Loucy (cell line): ENCODE data around the gene DYRK3.
A peak's percentile ranks its signal among the peaks of the same experiment; 100 is the strongest.

Experiments used
- H2AFZ ChIP-seq: fragments of 200-600 bp; sonication (generic); 2 replicates; pipeline ENCODE4 v1.6.0; 2016; ENCODE audit warnings: antibody characterized with exemption, mild to moderate bottlenecking, low read length, moderate library complexity
- H3F3A ChIP-seq: fragments of 200-600 bp; 2 replicates; pipeline ENCODE4 v1.6.0; 2016; ENCODE audit warnings: antibody characterized with exemption, low read depth, mild to moderate bottlenecking
- H3K27me3 ChIP-seq: fragments of 200-600 bp; sonication (generic); 2 replicates; pipeline ENCODE4 v1.6.1; 2014; ENCODE audit warnings: low read length, mild to moderate bottlenecking; ENCODE audit not compliant: insufficient read depth, poor library complexity, severe bottlenecking
- H3K36me3 ChIP-seq: fragments of 200-600 bp; sonication (generic); 2 replicates; pipeline ENCODE4 v1.6.1; 2016; ENCODE audit warnings: low read length; ENCODE audit not compliant: insufficient read depth
- H3K4me1 ChIP-seq: fragments of 200-600 bp; sonication (generic); 2 replicates; pipeline ENCODE4 v1.5.1; 2014; ENCODE audit warnings: low read length, mild to moderate bottlenecking; ENCODE audit not compliant: insufficient read depth, poor library complexity, severe bottlenecking
- H3K4me2 ChIP-seq: fragments of 200-600 bp; sonication (generic); 2 replicates; pipeline ENCODE4 v1.6.0; 2014; ENCODE audit warnings: antibody characterized with exemption, low read length, low read depth, mild to moderate bottlenecking; ENCODE audit not compliant: poor library complexity, severe bottlenecking
- H3K4me3 ChIP-seq: fragments of 200-600 bp; sonication (generic); 2 replicates; pipeline ENCODE4 v1.5.1; 2014; ENCODE audit warnings: low read length, mild to moderate bottlenecking, mixed read lengths; ENCODE audit not compliant: poor library complexity, severe bottlenecking
- H3K79me2 ChIP-seq: fragments of 200-600 bp; sonication (generic); 2 replicates; pipeline ENCODE4 v1.6.1; 2014; ENCODE audit warnings: low read length; ENCODE audit not compliant: insufficient read depth
- H3K9ac ChIP-seq: fragments of 200-600 bp; sonication (generic); 2 replicates; pipeline ENCODE4 v1.6.0; 2014; ENCODE audit warnings: mild to moderate bottlenecking, low read depth, low read length, moderate library complexity; ENCODE audit not compliant: poor library complexity, severe bottlenecking
- H3K9me2 ChIP-seq: fragments of 200-600 bp; sonication (generic); replicated peaks from 2 replicates; pipeline ENCODE4 v1.6.1; 2016; ENCODE audit warnings: low read depth, low read length, mixed read lengths
- H3K9me3 ChIP-seq: fragments of 200-600 bp; sonication (generic); 2 replicates; pipeline ENCODE4 v1.6.1; 2014; ENCODE audit warnings: mild to moderate bottlenecking, antibody characterized with exemption, low read length, low read depth; ENCODE audit not compliant: insufficient read depth
- H4K20me1 ChIP-seq: fragments of 200-600 bp; sonication (generic); 2 replicates; pipeline ENCODE4 v1.6.0; 2014; ENCODE audit warnings: antibody characterized with exemption, low read length, mild to moderate bottlenecking; ENCODE audit not compliant: insufficient read depth, poor library complexity, severe bottlenecking
- CTCF ChIP-seq: fragments of 200-600 bp; sonication (generic); conservative IDR thresholded peaks from 2 replicates; pipeline ENCODE4 v1.5.1; 2014; ENCODE audit warnings: mild to moderate bottlenecking, antibody characterized with exemption, low read length
- EZH2phosphoT487 ChIP-seq: fragments of 200-600 bp; IDR thresholded peaks from 2 replicates; pipeline ENCODE4 v1.6.1; 2018; ENCODE audit warnings: antibody characterized with exemption, mild to moderate bottlenecking, moderate library complexity, borderline replicate concordance

DYRK3 gene

DNA sequence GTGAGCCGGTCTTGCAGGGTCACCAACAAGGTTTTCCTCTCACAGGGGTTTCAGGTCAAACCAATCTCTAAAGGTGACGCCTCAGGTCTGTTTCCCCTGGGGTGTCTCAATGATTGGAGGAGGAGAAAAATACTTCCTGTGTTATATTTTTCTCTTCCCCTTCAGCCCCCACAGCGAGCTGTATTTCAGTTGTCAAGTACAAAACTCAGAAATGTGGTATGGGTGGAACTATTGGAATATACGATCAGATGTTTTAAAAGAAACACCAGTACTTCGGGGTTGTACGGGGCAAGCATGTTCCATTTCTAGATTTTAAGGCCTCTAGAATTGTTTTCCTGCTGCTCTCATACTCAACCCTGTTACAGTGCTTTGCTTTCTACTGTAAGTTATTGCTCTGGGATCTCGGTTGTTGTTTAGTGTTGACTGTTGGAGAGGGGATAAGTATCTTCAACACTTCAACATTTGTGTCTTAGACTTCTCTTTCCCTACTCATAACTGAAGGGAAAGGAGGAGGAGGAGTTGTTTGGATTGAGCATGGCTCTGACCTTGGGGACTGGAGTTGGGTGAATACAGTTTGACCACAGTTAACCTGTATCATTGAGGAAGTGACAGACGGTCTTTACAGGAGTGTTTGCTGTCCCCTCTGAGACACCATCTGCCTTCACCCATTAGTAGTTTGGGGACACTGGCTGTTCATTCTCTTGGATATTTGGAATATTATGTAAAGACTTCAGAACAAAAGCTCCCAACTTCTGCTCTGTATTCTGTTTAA is 51.3 kb downstream of the DYRK3 start:
- H3K4me1 ChIP-seq: peaks cover 45% of the 10 kb centered on the region
- H3K79me2 ChIP-seq: peaks cover 66% of the 10 kb centered on the region
- H3F3A ChIP-seq: no peaks in the 10 kb centered on the region
- peak overlapping the region; percentile 79 for H3K4me2 ChIP-seq
- peaks cover 56% of the 10 kb centered on the region for H4K20me1 ChIP-seq
- no peaks in the 10 kb centered on the region for H3K9me3 ChIP-seq
- no peaks in the 10 kb centered on the region for H3K36me3 ChIP-seq
- H3K4me3 ChIP-seq: peak overlapping the region; percentile 92
- H3K27me3 ChIP-seq: peaks cover 3% of the 10 kb centered on the region
- no peaks in the 10 kb centered on the region for H3K9me2 ChIP-seq
- no peak for TF ChIP-seq CTCF
- TF ChIP-seq EZH2phosphoT487: no peak
- H3K9ac ChIP-seq: peak overlapping the region; percentile 81
- H2AFZ ChIP-seq: peak overlapping the region; percentile 29; the same call in 1 of the 2 replicates

GRCh38 chr1:206687251-206687914 is 52.0 kb downstream of the DYRK3 start:
- Histone ChIP-seq H3K4me3 (peak overlapping the region; percentile 92), H3K27me3 (peaks cover 3% of the 10 kb centered on the region), H3K4me2 (peak overlapping the region; percentile 79), H3K9ac (peak overlapping the region; percentile 81), H2AFZ (no peak overlapping the region), H3F3A (no peaks in the 10 kb centered on the region), H4K20me1 (peaks cover 64% of the 10 kb centered on the region), H3K79me2 (peaks cover 73% of the 10 kb centered on the region), H3K9me3 (no peaks in the 10 kb centered on the region), H3K4me1 (peaks cover 52% of the 10 kb centered on the region), H3K36me3 (no peaks in the 10 kb centered on the region), H3K9me2 (no peaks in the 10 kb centered on the region)
- TF ChIP-seq CTCF: no peak
- no peak for TF ChIP-seq EZH2phosphoT487

- no peaks in the 10 kb centered on the region for H3F3A ChIP-seq
- H3K36me3 ChIP-seq: no peaks in the 10 kb centered on the region
- no peak overlapping the region for H2AFZ ChIP-seq
- H3K9me3 ChIP-seq: no peaks in the 10 kb centered on the region
- H3K4me2 ChIP-seq: peak overlapping the region; percentile 79
- TF ChIP-seq EZH2phosphoT487 (no peak), CTCF (no peak)
- no peaks in the 10 kb centered on the region for H3K9me2 ChIP-seq
- peak overlapping the region; percentile 92 for H3K4me3 ChIP-seq
- peaks cover 3% of the 10 kb centered on the region for H3K27me3 ChIP-seq
- H3K4me1 ChIP-seq: peaks cover 58% of the 10 kb centered on the region
- peak overlapping the region; percentile 81 for H3K9ac ChIP-seq
- H4K20me1 ChIP-seq: peaks cover 68% of the 10 kb centered on the region
- H3K79me2 ChIP-seq: peaks cover 79% of the 10 kb centered on the region
Observed at GRCh38 chr1:206687915-206688442, 52.6 kb downstream of the DYRK3 start.
